Uterus (tissue), 4 donors: ENCODE results near the gene VAMP4. TPM values are rescaled to one million over a fixed set of nuclear protein-coding genes. Genes with fewer than 3 reads are reported as not detected.
A peak's percentile ranks its signal among the peaks of the same experiment; 100 is the strongest.

Experiments
- DNase-seq, 2 donors: peaks; one replicate each; pipeline ENCODE4 v3.0.0-alpha.2; 2019 to 2020
- H3K27ac ChIP-seq, 2 donors: fragments of 200-600 bp; sonication (generic); 1 replicate in 1 of 2; 2 replicates in 1 of 2; pipeline ENCODE4 v1.5.1; 2016 to 2018
- H3K27me3 ChIP-seq, 2 donors: fragments of 200-600 bp; sonication (generic); one replicate each; pipeline ENCODE4 v1.5.1; 2018 to 2019; ENCODE audit warnings: control low read depth in 1 of 2
- H3K36me3 ChIP-seq, 2 donors: fragments of 200-600 bp; sonication (generic); one replicate each; pipeline ENCODE4 v1.5.1; 2019; ENCODE audit warnings: control low read depth in 1 of 2
- H3K4me1 ChIP-seq, 2 donors: fragments of 200-600 bp; sonication (generic); one replicate each; pipeline ENCODE4 v1.5.1; 2018 to 2019; ENCODE audit warnings: control low read depth in 1 of 2
- H3K4me3 ChIP-seq, 2 donors: fragments of 200-600 bp; sonication (generic); 1 replicate in 1 of 2; 2 replicates in 1 of 2; pipeline ENCODE4 v1.5.1; 2018 to 2019; ENCODE audit warnings: mild to moderate bottlenecking in 1 of 2
- H3K9me3 ChIP-seq, 2 donors: fragments of 200-600 bp; sonication (generic); one replicate each; pipeline ENCODE4 v1.5.1; 2019; ENCODE audit warnings: control low read depth in 1 of 2
- CTCF ChIP-seq, 4 experiments: fragments of 200-600 bp in 2 of 4; fragments of 450-650 bp in 2 of 4; sonication (generic) in 2 of 4; IDR thresholded peaks; one replicate each; pipeline ENCODE4 v1.5.1; 2016 to 2019; ENCODE audit warnings: antibody characterized with exemption in 4 of 4, mild to moderate bottlenecking in 2 of 4, moderate library complexity in 1 of 4
- POLR2A ChIP-seq, 2 donors: fragments of 450-650 bp; IDR thresholded peaks; one replicate each; pipeline ENCODE4 v1.6.1; 2016; ENCODE audit warnings: antibody characterized with exemption in 2 of 2, mild to moderate bottlenecking in 1 of 2, moderate library complexity in 1 of 2
- intact Hi-C: fragments of 100-400 bp; cut with DNase I; formaldehyde crosslinking; loops from one replicate; pipeline ENCODE4 v1.15.1; 2023; ENCODE audit warnings: low total_unique reads
- total RNA-seq, 4 donors: library from RNA; depleted of rRNA in 3 of 4; stranded (reverse); fragments of >200 nt in 3 of 4; gene quantifications; one replicate each; pipeline versions ENCODE4 v1.1.0 to v1.2.4, GENCODE V29; 2014 to 2023
- donor health status: DM: yes; HTN: yes; CAD: no.

Gene VAMP4, protein sequence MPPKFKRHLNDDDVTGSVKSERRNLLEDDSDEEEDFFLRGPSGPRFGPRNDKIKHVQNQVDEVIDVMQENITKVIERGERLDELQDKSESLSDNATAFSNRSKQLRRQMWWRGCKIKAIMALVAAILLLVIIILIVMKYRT
- total RNA-seq: 10 to 100 TPM in 3 of 4 donors, 1 to 10 TPM in 1; 8.2 to 30.2 (median 19.5) TPM

GRCh38 chr1:171741872-171742576 is at the start of gene VAMP4:
VAMP4 (minus strand) TSS chr1:171742065; CDS start chr1:171738414, 3,651 bp downstream.
- intact Hi-C loops: no loop called here
- TF ChIP-seq CTCF (IDR thresholded peaks at IDR 0.05): peak in 2 of 4 experiments; percentile 15 to 37
- TF ChIP-seq POLR2A (IDR thresholded peaks at IDR 0.05): peak; percentile 95
- Histone ChIP-seq H3K27ac (peak within 1 kb of the TSS; percentile 96 to 98), H3K4me1 (peaks cover 0 to 9% of the 10 kb centered on the region in 2 donors), H3K9me3 (no peaks in the 10 kb centered on the region), H3K36me3 (no peaks in the 10 kb centered on the region), H3K4me3 (peak within 1 kb of the TSS; percentile 93 to 94), H3K27me3 (no peaks in the 10 kb centered on the region)
- peak; percentile 89 for DNase-seq

DNA sequence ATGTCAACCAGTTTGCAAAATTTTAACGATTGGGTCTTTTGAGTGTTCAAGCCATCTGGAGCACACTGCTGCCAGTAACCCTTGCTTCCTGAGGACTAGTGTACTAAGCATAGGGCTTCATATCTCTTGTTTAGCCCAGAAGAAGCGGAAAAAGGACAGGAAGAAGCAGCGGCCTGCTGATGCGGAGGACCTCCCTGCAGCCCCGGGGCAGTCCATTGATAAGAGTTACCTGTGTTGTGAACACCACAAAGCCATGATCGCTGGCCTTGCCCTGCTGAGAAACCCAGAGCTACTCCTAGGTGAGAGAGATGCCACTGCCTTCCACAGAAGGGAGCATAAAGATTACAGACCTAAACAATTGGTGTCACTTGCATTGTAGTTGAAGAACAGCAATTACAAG is 48.5 kb upstream of the VAMP4 start:
- no peak for DNase-seq
- intact Hi-C loops: no loop called here
- no peaks in the 10 kb centered on the region for H3K27me3 ChIP-seq
- TF ChIP-seq CTCF (IDR thresholded peaks at IDR 0.05): no peak
- TF ChIP-seq POLR2A (IDR thresholded peaks at IDR 0.05): no peak
- no peaks in the 10 kb centered on the region for H3K9me3 ChIP-seq
- no peaks in the 10 kb centered on the region for H3K36me3 ChIP-seq
- H3K27ac ChIP-seq: no peak overlapping the region
- no peak overlapping the region for H3K4me3 ChIP-seq
- no peaks in the 10 kb centered on the region for H3K4me1 ChIP-seq

DNA sequence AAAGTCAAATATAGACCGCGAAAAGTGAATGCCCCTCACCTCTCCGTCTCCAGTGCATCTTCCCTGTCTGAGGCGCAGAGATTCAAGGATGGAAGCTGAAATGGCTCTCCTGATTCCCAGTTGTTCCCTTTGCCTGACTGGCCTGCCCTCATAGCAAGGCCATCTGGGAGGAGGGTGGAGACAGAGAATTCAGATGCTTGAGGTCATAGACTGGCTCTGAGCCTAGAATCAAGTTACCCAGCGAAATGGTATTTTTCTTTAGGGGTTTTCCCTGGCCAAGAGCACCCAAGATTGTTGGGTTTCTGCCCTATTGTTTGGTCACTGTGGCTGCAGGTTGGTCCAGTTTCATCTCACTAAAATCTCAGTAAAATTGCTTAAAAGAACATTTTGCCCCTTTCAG is 46.8 kb upstream of the VAMP4 start:
- Histone ChIP-seq H3K4me3 (no peak overlapping the region), H3K9me3 (no peaks in the 10 kb centered on the region), H3K4me1 (no peaks in the 10 kb centered on the region), H3K27ac (no peak overlapping the region), H3K27me3 (no peaks in the 10 kb centered on the region), H3K36me3 (no peaks in the 10 kb centered on the region)
- intact Hi-C loops: no loop called here
- TF ChIP-seq POLR2A (IDR thresholded peaks at IDR 0.05) (no peak), CTCF (IDR thresholded peaks at IDR 0.05) (no peak)
- DNase-seq: no peak

GRCh38 chr1:171787686-171788480 is 46.0 kb upstream of the VAMP4 start:
- intact Hi-C loops: no loop called here
- Histone ChIP-seq H3K27ac (no peak overlapping the region), H3K36me3 (no peaks in the 10 kb centered on the region), H3K4me3 (no peak overlapping the region), H3K9me3 (no peaks in the 10 kb centered on the region), H3K4me1 (no peaks in the 10 kb centered on the region), H3K27me3 (no peaks in the 10 kb centered on the region)
- TF ChIP-seq CTCF (IDR thresholded peaks at IDR 0.05): no peak
- no peak for TF ChIP-seq POLR2A (IDR thresholded peaks at IDR 0.05)
- no peak for DNase-seq

- intact Hi-C loops: no loop called here
- Histone ChIP-seq H3K27me3 (no peaks in the 10 kb centered on the region), H3K9me3 (no peaks in the 10 kb centered on the region), H3K4me1 (peaks cover 0 to 4% of the 10 kb centered on the region in 2 donors), H3K4me3 (no peak overlapping the region), H3K36me3 (no peaks in the 10 kb centered on the region), H3K27ac (no peak overlapping the region)
- DNase-seq: no peak
- no peak for TF ChIP-seq POLR2A (IDR thresholded peaks at IDR 0.05)
Measured at GRCh38 chr1:171786534-171786933, 44.7 kb upstream of the VAMP4 start.
